OCI-LY1 (cell line): Measurements from ENCODE around the gene CHRNA9.

Source experiments
- H2AFZ ChIP-seq: fragments of 200-600 bp; sonication (generic), shearing (Covaris generic); 2 replicates; pipeline ENCODE4 v1.6.0; 2014; ENCODE audit warnings: antibody characterized with exemption, mild to moderate bottlenecking, low read length
- H3F3A ChIP-seq: fragments of 200-600 bp; sonication (generic), shearing (Covaris generic); 2 replicates; pipeline ENCODE4 v1.6.0; 2014; ENCODE audit warnings: mild to moderate bottlenecking, antibody characterized with exemption, low read length, moderate library complexity; ENCODE audit not compliant: insufficient read depth
- H3K27ac ChIP-seq: fragments of 200-600 bp; sonication (generic); 2 replicates; pipeline ENCODE4 v1.5.1; 2014; ENCODE audit warnings: low read length, mixed run types, mild to moderate bottlenecking, low read depth; ENCODE audit not compliant: poor library complexity, severe bottlenecking
- H3K27me3 ChIP-seq: fragments of 200-600 bp; sonication (generic); 2 replicates; pipeline ENCODE4 v1.6.0; 2014; ENCODE audit warnings: antibody characterized with exemption, mild to moderate bottlenecking, low read length, moderate library complexity; ENCODE audit not compliant: insufficient read depth
- H3K36me3 ChIP-seq: fragments of 200-600 bp; sonication (generic); 2 replicates; pipeline ENCODE4 v1.6.1; 2014; ENCODE audit warnings: mild to moderate bottlenecking, antibody characterized with exemption, low read length, moderate library complexity, mixed read lengths; ENCODE audit not compliant: insufficient read depth
- H3K4me1 ChIP-seq: fragments of 200-600 bp; sonication (generic); 2 replicates; pipeline ENCODE4 v1.5.1; 2014; ENCODE audit warnings: mild to moderate bottlenecking, low read length, moderate library complexity; ENCODE audit not compliant: insufficient read depth, severe bottlenecking
- H3K4me2 ChIP-seq: fragments of 200-600 bp; sonication (generic), shearing (Covaris generic); 2 replicates; pipeline ENCODE4 v1.6.1; 2014; ENCODE audit warnings: low read length
- H3K4me3 ChIP-seq: fragments of 200-600 bp; sonication (generic); 2 replicates; pipeline ENCODE4 v1.5.1; 2014; ENCODE audit warnings: low read length, low read depth, mild to moderate bottlenecking, mixed read lengths; ENCODE audit not compliant: poor library complexity, severe bottlenecking
- H3K79me2 ChIP-seq: fragments of 200-600 bp; shearing (Covaris generic); 2 replicates; pipeline ENCODE4 v1.6.1; 2016; ENCODE audit warnings: mixed run types, low read length, mixed read lengths; ENCODE audit not compliant: insufficient read depth
- H3K9ac ChIP-seq: fragments of 200-600 bp; sonication (generic), shearing (Covaris generic); 2 replicates; pipeline ENCODE4 v1.6.1; 2014; ENCODE audit warnings: mild to moderate bottlenecking, low read length, mixed read lengths
- H3K9me2 ChIP-seq: fragments of 200-600 bp; sonication (generic), shearing (Covaris generic); 2 replicates; pipeline ENCODE4 v1.6.1; 2014; ENCODE audit warnings: low read depth, mild to moderate bottlenecking, low read length, mixed read lengths
- H3K9me3 ChIP-seq: fragments of 200-600 bp; shearing (Covaris generic); 2 replicates; pipeline ENCODE4 v1.6.1; 2014; ENCODE audit warnings: low read length, mixed read lengths
- H4K20me1 ChIP-seq: fragments of 200-600 bp; sonication (generic), shearing (Covaris generic); 2 replicates; pipeline ENCODE4 v1.6.0; 2016; ENCODE audit warnings: mild to moderate bottlenecking, low read length; ENCODE audit not compliant: insufficient read depth
- EZH2 ChIP-seq: fragments of 200-600 bp; sonication (generic), shearing (Covaris generic); IDR thresholded peaks from 2 replicates; pipeline ENCODE4 v1.8.0; 2017; ENCODE audit warnings: borderline replicate concordance, mixed run types, mild to moderate bottlenecking, antibody characterized with exemption, low read length, moderate library complexity, mixed read lengths
- TF ChIP-seq, protein P1 (sequence below): fragments of 200-600 bp; sonication (generic), shearing (Covaris generic); IDR thresholded peaks from 2 replicates; pipeline ENCODE4 v1.5.1; 2017; ENCODE audit warnings: mild to moderate bottlenecking, antibody characterized with exemption, low read length, moderate library complexity, mixed read lengths

CHRNA9 gene

DNA sequence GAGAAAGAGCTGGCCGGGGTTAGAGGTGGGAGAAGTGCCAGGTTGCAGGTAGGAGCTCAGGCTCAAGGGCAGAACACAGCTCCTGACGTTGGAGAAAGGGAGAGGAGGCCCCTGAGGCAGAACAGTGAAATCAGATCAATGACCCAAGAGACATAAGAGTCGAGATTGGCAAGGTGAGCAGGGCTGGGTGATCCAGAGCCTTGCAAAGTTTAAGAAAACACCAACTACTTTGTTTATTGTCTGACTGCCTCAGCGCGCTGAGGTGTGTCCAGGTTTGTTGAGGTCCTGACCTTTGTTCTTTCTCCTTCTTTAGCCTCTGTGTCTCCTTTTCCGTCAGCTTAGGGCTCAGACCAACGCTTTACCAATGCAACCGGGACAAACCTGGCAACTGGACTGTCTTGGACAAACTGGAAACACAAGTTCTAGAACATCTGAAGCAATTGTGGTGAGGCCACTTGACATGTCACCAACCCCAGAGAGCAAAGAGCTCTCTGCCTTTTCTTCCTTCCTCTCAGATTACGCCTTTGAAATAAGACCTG, 28.3 kb downstream of the CHRNA9 start:
- H3K4me1 ChIP-seq, result peaks cover 8% of the 10 kb centered on the region
- H3K4me3 ChIP-seq, result no peak overlapping the region
- TF ChIP-seq, protein P1, sequence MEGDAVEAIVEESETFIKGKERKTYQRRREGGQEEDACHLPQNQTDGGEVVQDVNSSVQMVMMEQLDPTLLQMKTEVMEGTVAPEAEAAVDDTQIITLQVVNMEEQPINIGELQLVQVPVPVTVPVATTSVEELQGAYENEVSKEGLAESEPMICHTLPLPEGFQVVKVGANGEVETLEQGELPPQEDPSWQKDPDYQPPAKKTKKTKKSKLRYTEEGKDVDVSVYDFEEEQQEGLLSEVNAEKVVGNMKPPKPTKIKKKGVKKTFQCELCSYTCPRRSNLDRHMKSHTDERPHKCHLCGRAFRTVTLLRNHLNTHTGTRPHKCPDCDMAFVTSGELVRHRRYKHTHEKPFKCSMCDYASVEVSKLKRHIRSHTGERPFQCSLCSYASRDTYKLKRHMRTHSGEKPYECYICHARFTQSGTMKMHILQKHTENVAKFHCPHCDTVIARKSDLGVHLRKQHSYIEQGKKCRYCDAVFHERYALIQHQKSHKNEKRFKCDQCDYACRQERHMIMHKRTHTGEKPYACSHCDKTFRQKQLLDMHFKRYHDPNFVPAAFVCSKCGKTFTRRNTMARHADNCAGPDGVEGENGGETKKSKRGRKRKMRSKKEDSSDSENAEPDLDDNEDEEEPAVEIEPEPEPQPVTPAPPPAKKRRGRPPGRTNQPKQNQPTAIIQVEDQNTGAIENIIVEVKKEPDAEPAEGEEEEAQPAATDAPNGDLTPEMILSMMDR, result no peak
- no peak for TF ChIP-seq EZH2
- H3K79me2 ChIP-seq, result no peaks in the 10 kb centered on the region
- H3K9ac ChIP-seq, result no peak overlapping the region
- peaks cover 6% of the 10 kb centered on the region for H3K9me3 ChIP-seq
- H2AFZ ChIP-seq, result no peak overlapping the region
- no peak overlapping the region for H3K27ac ChIP-seq
- H3K9me2 ChIP-seq, result no peaks in the 10 kb centered on the region
- H3K36me3 ChIP-seq, result no peaks in the 10 kb centered on the region; the same call in 1 of the 2 replicates
- no peaks in the 10 kb centered on the region for H3F3A ChIP-seq
- H3K27me3 ChIP-seq, result no peaks in the 10 kb centered on the region
- H3K4me2 ChIP-seq, result no peak overlapping the region
- H4K20me1 ChIP-seq, result no peaks in the 10 kb centered on the region

DNA sequence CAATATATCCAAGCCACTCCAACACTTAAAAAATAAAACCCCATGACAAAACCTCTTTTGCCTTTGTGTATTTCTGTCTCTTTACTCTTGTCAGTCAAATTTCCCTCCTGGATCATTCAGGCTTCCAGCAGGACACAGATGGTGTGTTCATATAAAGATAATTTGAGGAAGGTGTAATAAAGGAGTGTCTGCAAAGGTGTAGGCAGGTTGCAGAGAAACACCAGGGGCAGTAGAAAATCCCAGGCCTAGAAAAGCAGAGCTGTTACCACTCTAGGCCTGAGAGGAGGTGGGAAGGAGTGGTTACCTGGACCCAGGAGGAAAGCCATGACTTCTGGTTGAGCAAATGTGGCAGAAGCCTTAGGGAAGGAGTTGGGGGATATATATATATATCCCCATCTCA, 28.8 kb downstream of the CHRNA9 start:
- TF ChIP-seq, protein P1, result no peak
- TF ChIP-seq EZH2, result no peak
- H3K4me3 ChIP-seq, result no peak overlapping the region
- H4K20me1 ChIP-seq, result no peaks in the 10 kb centered on the region
- no peaks in the 10 kb centered on the region for H3K79me2 ChIP-seq
- no peak overlapping the region for H3K4me2 ChIP-seq
- no peaks in the 10 kb centered on the region for H3K9me2 ChIP-seq
- H3K27me3 ChIP-seq, result no peaks in the 10 kb centered on the region
- H3K36me3 ChIP-seq, result no peaks in the 10 kb centered on the region; the same call in 1 of the 2 replicates
- H3K9me3 ChIP-seq, result peaks cover 6% of the 10 kb centered on the region
- no peak overlapping the region for H3K27ac ChIP-seq
- H3K4me1 ChIP-seq, result peaks cover 8% of the 10 kb centered on the region
- no peak overlapping the region for H2AFZ ChIP-seq
- H3F3A ChIP-seq, result no peaks in the 10 kb centered on the region
- no peak overlapping the region for H3K9ac ChIP-seq

GRCh38 chr4:40365766-40366165, 30.6 kb downstream of the CHRNA9 start:
- Histone ChIP-seq H2AFZ (no peak overlapping the region), H3K9me3 (peaks cover 6% of the 10 kb centered on the region), H3K4me3 (no peak overlapping the region)

More at GRCh38 chr4:40365766-40366165, 30.6 kb downstream of the CHRNA9 start:
- Histone ChIP-seq H3F3A (no peaks in the 10 kb centered on the region), H3K4me2 (no peak overlapping the region), H3K4me1 (peaks cover 8% of the 10 kb centered on the region), H3K79me2 (no peaks in the 10 kb centered on the region), H3K9me2 (no peaks in the 10 kb centered on the region), H3K27me3 (no peaks in the 10 kb centered on the region), H3K36me3 (no peaks in the 10 kb centered on the region; the same call in 1 of the 2 replicates), H3K9ac (no peak overlapping the region), H4K20me1 (no peaks in the 10 kb centered on the region), H3K27ac (no peak overlapping the region)
- TF ChIP-seq, protein P1, result no peak
- TF ChIP-seq EZH2, result no peak
